ENCODE results near the gene CD99L2. TPM values are rescaled to one million over a fixed set of nuclear protein-coding genes. Genes with fewer than 3 reads are reported as not detected.

The CD99L2 gene
- total and polyA plus RNA-seq, 10 of the 15 experiments (the other 5 are each of a cell fraction or from before 2014, with no cell fraction given): 1.1 to 22.9 (median 13.0) TPM

DNA sequence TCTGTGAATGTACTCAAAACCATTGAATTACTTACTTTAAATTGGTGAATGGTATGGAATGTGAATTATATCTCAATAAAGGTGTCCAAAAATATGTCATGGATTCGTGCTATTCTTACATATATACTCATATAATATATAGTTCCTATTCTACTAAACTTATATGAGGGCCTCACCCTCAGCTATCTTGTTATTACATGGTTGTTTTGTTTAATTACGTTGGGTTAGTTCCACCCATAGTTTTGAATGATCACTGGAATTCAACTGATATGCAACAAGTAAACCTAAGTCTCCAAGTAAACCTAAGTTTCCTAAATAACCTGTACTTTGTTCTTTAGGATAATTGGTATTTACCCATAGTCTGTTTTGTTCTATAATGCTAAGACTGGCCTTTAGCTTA, 30.6 kb upstream of the CD99L2 start:
- TF ChIP-seq MXI1 (IDR thresholded peaks at IDR 0.05; ENCODE audit: low read depth, low read length): no peak
- TF ChIP-seq, protein P1, sequence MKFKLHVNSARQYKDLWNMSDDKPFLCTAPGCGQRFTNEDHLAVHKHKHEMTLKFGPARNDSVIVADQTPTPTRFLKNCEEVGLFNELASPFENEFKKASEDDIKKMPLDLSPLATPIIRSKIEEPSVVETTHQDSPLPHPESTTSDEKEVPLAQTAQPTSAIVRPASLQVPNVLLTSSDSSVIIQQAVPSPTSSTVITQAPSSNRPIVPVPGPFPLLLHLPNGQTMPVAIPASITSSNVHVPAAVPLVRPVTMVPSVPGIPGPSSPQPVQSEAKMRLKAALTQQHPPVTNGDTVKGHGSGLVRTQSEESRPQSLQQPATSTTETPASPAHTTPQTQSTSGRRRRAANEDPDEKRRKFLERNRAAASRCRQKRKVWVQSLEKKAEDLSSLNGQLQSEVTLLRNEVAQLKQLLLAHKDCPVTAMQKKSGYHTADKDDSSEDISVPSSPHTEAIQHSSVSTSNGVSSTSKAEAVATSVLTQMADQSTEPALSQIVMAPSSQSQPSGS (IDR thresholded peaks at IDR 0.05; ENCODE audit: low read length): no peak
- TF ChIP-seq NR2C1 (IDR thresholded peaks at IDR 0.05): no peak
- TF ChIP-seq ZNF217 (IDR thresholded peaks at IDR 0.05): no peak
- TF ChIP-seq, protein P2, sequence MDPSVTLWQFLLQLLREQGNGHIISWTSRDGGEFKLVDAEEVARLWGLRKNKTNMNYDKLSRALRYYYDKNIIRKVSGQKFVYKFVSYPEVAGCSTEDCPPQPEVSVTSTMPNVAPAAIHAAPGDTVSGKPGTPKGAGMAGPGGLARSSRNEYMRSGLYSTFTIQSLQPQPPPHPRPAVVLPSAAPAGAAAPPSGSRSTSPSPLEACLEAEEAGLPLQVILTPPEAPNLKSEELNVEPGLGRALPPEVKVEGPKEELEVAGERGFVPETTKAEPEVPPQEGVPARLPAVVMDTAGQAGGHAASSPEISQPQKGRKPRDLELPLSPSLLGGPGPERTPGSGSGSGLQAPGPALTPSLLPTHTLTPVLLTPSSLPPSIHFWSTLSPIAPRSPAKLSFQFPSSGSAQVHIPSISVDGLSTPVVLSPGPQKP (IDR thresholded peaks at IDR 0.05; ENCODE audit: low read depth, low read length): no peak
- no peak for TF ChIP-seq CBX5 (IDR thresholded peaks at IDR 0.05; ENCODE audit: low read depth)
- TF ChIP-seq PAX8 (IDR thresholded peaks at IDR 0.05): no peak
- TF ChIP-seq STAT1 (conservative IDR thresholded peaks at IDR 0.05): no peak
- no peak for TF ChIP-seq RFX5 (IDR thresholded peaks at IDR 0.05; ENCODE audit: low read depth, low read length)
- TF ChIP-seq PAX5 (IDR thresholded peaks at IDR 0.05; ENCODE audit: borderline replicate concordance, low read depth, low read length): no peak
- TF ChIP-seq, protein P3, sequence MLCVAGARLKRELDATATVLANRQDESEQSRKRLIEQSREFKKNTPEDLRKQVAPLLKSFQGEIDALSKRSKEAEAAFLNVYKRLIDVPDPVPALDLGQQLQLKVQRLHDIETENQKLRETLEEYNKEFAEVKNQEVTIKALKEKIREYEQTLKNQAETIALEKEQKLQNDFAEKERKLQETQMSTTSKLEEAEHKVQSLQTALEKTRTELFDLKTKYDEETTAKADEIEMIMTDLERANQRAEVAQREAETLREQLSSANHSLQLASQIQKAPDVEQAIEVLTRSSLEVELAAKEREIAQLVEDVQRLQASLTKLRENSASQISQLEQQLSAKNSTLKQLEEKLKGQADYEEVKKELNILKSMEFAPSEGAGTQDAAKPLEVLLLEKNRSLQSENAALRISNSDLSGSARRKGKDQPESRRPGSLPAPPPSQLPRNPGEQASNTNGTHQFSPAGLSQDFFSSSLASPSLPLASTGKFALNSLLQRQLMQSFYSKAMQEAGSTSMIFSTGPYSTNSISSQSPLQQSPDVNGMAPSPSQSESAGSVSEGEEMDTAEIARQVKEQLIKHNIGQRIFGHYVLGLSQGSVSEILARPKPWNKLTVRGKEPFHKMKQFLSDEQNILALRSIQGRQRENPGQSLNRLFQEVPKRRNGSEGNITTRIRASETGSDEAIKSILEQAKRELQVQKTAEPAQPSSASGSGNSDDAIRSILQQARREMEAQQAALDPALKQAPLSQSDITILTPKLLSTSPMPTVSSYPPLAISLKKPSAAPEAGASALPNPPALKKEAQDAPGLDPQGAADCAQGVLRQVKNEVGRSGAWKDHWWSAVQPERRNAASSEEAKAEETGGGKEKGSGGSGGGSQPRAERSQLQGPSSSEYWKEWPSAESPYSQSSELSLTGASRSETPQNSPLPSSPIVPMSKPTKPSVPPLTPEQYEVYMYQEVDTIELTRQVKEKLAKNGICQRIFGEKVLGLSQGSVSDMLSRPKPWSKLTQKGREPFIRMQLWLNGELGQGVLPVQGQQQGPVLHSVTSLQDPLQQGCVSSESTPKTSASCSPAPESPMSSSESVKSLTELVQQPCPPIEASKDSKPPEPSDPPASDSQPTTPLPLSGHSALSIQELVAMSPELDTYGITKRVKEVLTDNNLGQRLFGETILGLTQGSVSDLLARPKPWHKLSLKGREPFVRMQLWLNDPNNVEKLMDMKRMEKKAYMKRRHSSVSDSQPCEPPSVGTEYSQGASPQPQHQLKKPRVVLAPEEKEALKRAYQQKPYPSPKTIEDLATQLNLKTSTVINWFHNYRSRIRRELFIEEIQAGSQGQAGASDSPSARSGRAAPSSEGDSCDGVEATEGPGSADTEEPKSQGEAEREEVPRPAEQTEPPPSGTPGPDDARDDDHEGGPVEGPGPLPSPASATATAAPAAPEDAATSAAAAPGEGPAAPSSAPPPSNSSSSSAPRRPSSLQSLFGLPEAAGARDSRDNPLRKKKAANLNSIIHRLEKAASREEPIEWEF (IDR thresholded peaks at IDR 0.05; ENCODE audit: insufficient replicate concordance, low read depth, low read length): no peak
- TF ChIP-seq ETV6 (conservative IDR thresholded peaks at IDR 0.05 in 1 of 2, IDR thresholded peaks at IDR 0.05 in 1 of 2; ENCODE audit: borderline replicate concordance in 1 of 2, low read depth in 1 of 2): no peak
- TF ChIP-seq, protein P4, sequence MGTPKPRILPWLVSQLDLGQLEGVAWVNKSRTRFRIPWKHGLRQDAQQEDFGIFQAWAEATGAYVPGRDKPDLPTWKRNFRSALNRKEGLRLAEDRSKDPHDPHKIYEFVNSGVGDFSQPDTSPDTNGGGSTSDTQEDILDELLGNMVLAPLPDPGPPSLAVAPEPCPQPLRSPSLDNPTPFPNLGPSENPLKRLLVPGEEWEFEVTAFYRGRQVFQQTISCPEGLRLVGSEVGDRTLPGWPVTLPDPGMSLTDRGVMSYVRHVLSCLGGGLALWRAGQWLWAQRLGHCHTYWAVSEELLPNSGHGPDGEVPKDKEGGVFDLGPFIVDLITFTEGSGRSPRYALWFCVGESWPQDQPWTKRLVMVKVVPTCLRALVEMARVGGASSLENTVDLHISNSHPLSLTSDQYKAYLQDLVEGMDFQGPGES (IDR thresholded peaks at IDR 0.05): no peak
- 2% methylated on average over 2 of the region's 2 CpGs for WGBS (ENCODE audit: insufficient coverage, insufficient replicate concordance, low lambda C conversion rate, missing lambda C conversion rate)
- Histone ChIP-seq H3K9me3 (replicated peaks; ENCODE audit: control insufficient read depth, insufficient read depth, low read length) (no peaks in the 10 kb centered on the region), H3K79me2 (ENCODE audit: control insufficient read depth, insufficient read depth, low read length) (no peaks in the 10 kb centered on the region), H3K27ac (ENCODE audit: control insufficient read depth, insufficient read depth) (no peak overlapping the region), H3K4me1 (ENCODE audit: control insufficient read depth, insufficient read depth, low read length) (no peaks in the 10 kb centered on the region), H3K4me3 (no peak overlapping the region), H4K20me1 (ENCODE audit: control insufficient read depth, insufficient read depth) (no peaks in the 10 kb centered on the region), H3K9ac (ENCODE audit: control insufficient read depth, insufficient read depth, low read length) (no peak overlapping the region), H3K4me2 (ENCODE audit: control insufficient read depth, insufficient read depth) (no peak overlapping the region), H2AFZ (ENCODE audit: control insufficient read depth, low read depth, low read length) (no peak overlapping the region), H3K27me3 (replicated peaks in 1 of 2; ENCODE audit: control insufficient read depth in 2 of 2, insufficient read depth in 2 of 2, low read length in 1 of 2) (no peaks in the 10 kb centered on the region), H3K36me3 (ENCODE audit: control insufficient read depth in 2 of 2, insufficient read depth in 2 of 2, low read length in 1 of 2) (no peaks in the 10 kb centered on the region)
- DNase-seq (ENCODE audit: low read depth, low spot score) (no peak), ATAC-seq (no peak), FAIRE-seq (no peak)
- intact Hi-C loops (cut with micrococcal nuclease; ENCODE audit: unreplicated experiment): no loop called here
- RAD21 ChIA-PET (ENCODE audit: unreplicated experiment): no interaction called here
- in situ Hi-C loops (cut with MboI): no loop called here
- POLR2A ChIA-PET: no interaction called here
- no TSS peak for BruUV-seq (replicated peaks)
- SMC1A ChIA-PET (ENCODE audit: uncharacterized antibody, unreplicated experiment): no interaction called here
- CTCF ChIA-PET: interaction anchor here (0.9 kb wide), 1 partner anchor 155 kb away, joined by 3 read pairs; no protein-coding TSS in a partner anchor

All from GM12878 (cell line).